K562 (cell line): ENCODE measurements around the gene ADAMTSL3. TPM values are rescaled to one million over a fixed set of nuclear protein-coding genes. Genes with fewer than 3 reads are reported as not detected.

ENCODE experiments used
- ATAC-seq: fragments of 200-7000 bp; cut with Tn5 transposase; 3 replicates; pipeline ENCODE4 v1.9.1; 2020; ENCODE audit warnings: moderate library complexity
- BruUV-seq: library from RNA; stranded (reverse); fragments of 400-500 nt; replicated peaks from 2 replicates; lab custom pipeline; 2021; lab: Mats Ljungman, UMichigan
- CTCF ChIA-PET: fragments of 300-600 bp; formaldehyde crosslinking; extraction: SDS; loops from one replicate; lab custom pipeline; 2021; ENCODE audit warnings: low intra/inter-chr PET ratio; lab: Yijun Ruan, JAX
- POLR2A ChIA-PET: fragments of 300-600, 350-650 bp; sonication (Branson Sonifier 250); formaldehyde crosslinking; extraction: SDS; loops from one replicate; lab custom pipeline; 2021; ENCODE audit warnings: antibody characterized with exemption, inconsistent platforms; lab: Yijun Ruan, JAX
- DNase-seq, 4 experiments: peaks; one replicate each; pipeline versions ENCODE4 v3.0.0 to v3.0.0-alpha.2; 2011 to 2018; ENCODE audit warnings: low spot score in 3 of 4, mixed read lengths in 3 of 4; ENCODE audit errors: extremely low read depth in 1 of 4
- FAIRE-seq: peaks from 2 replicates; lab custom pipeline; 2011; peaks lifted over from hg19 to GRCh38; lab: Jason Lieb, UNC
- H2AFZ ChIP-seq: 2 replicates; pipeline ENCODE4 v1.6.0; 2011; ENCODE audit warnings: low read depth, low read length, control low read depth, inconsistent platforms
- H3K27ac ChIP-seq: fragments of 200-600 bp; 3 replicates; pipeline ENCODE4 v1.8.0; 2011; ENCODE audit warnings: low read depth, mild to moderate bottlenecking, control low read depth, inconsistent platforms, low read length, moderate library complexity, mixed read lengths; ENCODE audit errors: extremely low read depth
- H3K27me3 ChIP-seq, 2 experiments: fragments of 300-600 bp in 1 of 2; 2 replicates in 1 of 2; 3 replicates in 1 of 2; pipeline versions ENCODE4 v1.6.0 to v1.8.0; 2011; ENCODE audit warnings: inconsistent platforms in 2 of 2, low read length in 2 of 2, mild to moderate bottlenecking in 1 of 2, mixed read lengths in 1 of 2, moderate library complexity in 1 of 2; ENCODE audit not compliant: control insufficient read depth in 2 of 2, insufficient read depth in 2 of 2
- H3K36me3 ChIP-seq: fragments of 300-600 bp; 3 replicates; pipeline ENCODE4 v1.8.0; 2011; ENCODE audit warnings: mild to moderate bottlenecking, low read length, inconsistent platforms; ENCODE audit not compliant: control insufficient read depth, insufficient read depth
- H3K4me1 ChIP-seq, 2 experiments: fragments of 200-600 bp in 1 of 2; replicated peaks in 1 of 2; 2 replicates in 1 of 2; 3 replicates in 1 of 2; pipeline versions ENCODE4 v1.5.1 to v1.8.0; 2011; ENCODE audit warnings: inconsistent platforms in 2 of 2, low read length in 2 of 2, mild to moderate bottlenecking in 1 of 2, mixed read lengths in 1 of 2, moderate library complexity in 1 of 2; ENCODE audit not compliant: control insufficient read depth in 2 of 2, insufficient read depth in 2 of 2
- H3K4me2 ChIP-seq: 2 replicates; pipeline ENCODE4 v1.6.1; 2011; ENCODE audit warnings: low read length, control low read depth, inconsistent platforms, mixed read lengths; ENCODE audit not compliant: insufficient read depth
- H3K4me3 ChIP-seq: fragments of 200-600 bp; sonication (generic), shearing (Covaris generic); 2 replicates; pipeline ENCODE4 v1.5.1; 2016; ENCODE audit warnings: control low read depth, inconsistent platforms
- H3K79me2 ChIP-seq: fragments of 200-600 bp; 3 replicates; pipeline ENCODE4 v1.8.0; 2011; ENCODE audit warnings: low read length, inconsistent platforms; ENCODE audit not compliant: control insufficient read depth, insufficient read depth
- H3K9ac ChIP-seq, 2 experiments: 2 replicates each; pipeline versions ENCODE4 v1.6.0 to v1.6.1; 2011; ENCODE audit warnings: low read depth in 2 of 2, low read length in 2 of 2, control low read depth in 1 of 2, inconsistent platforms in 1 of 2, mild to moderate bottlenecking in 1 of 2, mixed read lengths in 1 of 2; ENCODE audit not compliant: insufficient read depth in 1 of 2
- H3K9me1 ChIP-seq: one replicate; pipeline ENCODE4 v1.6.0; 2011; ENCODE audit warnings: inconsistent platforms, mild to moderate bottlenecking, low read length, moderate library complexity; ENCODE audit not compliant: control insufficient read depth, insufficient read depth
- H3K9me3 ChIP-seq: replicated peaks from 2 replicates; pipeline ENCODE4 v1.5.1; 2011; ENCODE audit warnings: low read depth, low read length, inconsistent platforms; ENCODE audit not compliant: control insufficient read depth, insufficient read depth
- H4K20me1 ChIP-seq: replicated peaks from 2 replicates; pipeline ENCODE4 v1.6.1; 2011; ENCODE audit warnings: low read length, inconsistent platforms, mixed read lengths; ENCODE audit not compliant: control insufficient read depth, insufficient read depth
- ADNP ChIP-seq: fragments of 200-800 bp; sonication (Bioruptor generic); IDR thresholded peaks from 2 replicates; pipeline ENCODE4 v1.6.1; 2016; ENCODE audit warnings: missing genetic modification characterization, missing compliant biosample characterization
- GABPB2 ChIP-seq: fragments of 250-450 bp; sonication (Bioruptor Pico); conservative IDR thresholded peaks from 2 replicates; pipeline ENCODE4 v1.5.1; 2021; ENCODE audit warnings: mild to moderate bottlenecking
- KHSRP ChIP-seq: fragments of 450-650 bp; IDR thresholded peaks from 2 replicates; pipeline ENCODE4 v1.6.1; 2017
- NR1H2 ChIP-seq: sonication (generic); formaldehyde crosslinking; IDR thresholded peaks from 2 replicates; pipeline ENCODE4 v1.4.0; 2020; ENCODE audit warnings: mild to moderate bottlenecking, missing genetic modification reagents
- PTBP1 ChIP-seq: fragments of 200-400 bp; formaldehyde crosslinking; IDR thresholded peaks from 2 replicates; pipeline ENCODE4 v1.6.1; 2017; ENCODE audit warnings: low read depth, low read length
- RBBP5 ChIP-seq: fragments of 200-600 bp; sonication (generic); IDR thresholded peaks from 2 replicates; pipeline ENCODE4 v1.6.1; 2012; ENCODE audit warnings: borderline replicate concordance, mild to moderate bottlenecking, low read length, control low read depth, inconsistent platforms; ENCODE audit not compliant: insufficient read depth, poor library complexity, severe bottlenecking
- RBM25 ChIP-seq: fragments of 200-400 bp; formaldehyde crosslinking; IDR thresholded peaks from 2 replicates; pipeline ENCODE4 v1.6.1; 2018; ENCODE audit warnings: low read length, low read depth, moderate library complexity; ENCODE audit not compliant: severe bottlenecking
- RBM34 ChIP-seq: fragments of 200-400 bp; formaldehyde crosslinking; IDR thresholded peaks from 2 replicates; pipeline ENCODE4 v1.6.1; 2018; ENCODE audit warnings: low read length, borderline replicate concordance; ENCODE audit not compliant: insufficient read depth
- TAF15 ChIP-seq: fragments of 200-400 bp; formaldehyde crosslinking; IDR thresholded peaks from 2 replicates; pipeline ENCODE4 v1.6.1; 2017; ENCODE audit warnings: mild to moderate bottlenecking, low read depth, low read length, moderate library complexity
- YY1 ChIP-seq, 3 experiments: IDR thresholded peaks; 2 replicates each; pipeline ENCODE4 v1.6.1; 2011; ENCODE audit warnings: low read length in 2 of 3, mild to moderate bottlenecking in 2 of 3, moderate library complexity in 2 of 3, borderline replicate concordance in 1 of 3, control low read depth in 1 of 3, low read depth in 1 of 3; ENCODE audit not compliant: insufficient read depth in 3 of 3, insufficient replicate concordance in 2 of 3, control insufficient read depth in 1 of 3, insufficient read length in 1 of 3; ENCODE audit errors: extremely low read depth in 1 of 3
- WGBS: fragments of 100-300 bp; shearing (Covaris generic); methylation state at CpG from one replicate; pipeline ENCODE4 v1.1.6; 2016; ENCODE audit warnings: low coverage, mixed read lengths; ENCODE audit not compliant: insufficient coverage; ENCODE audit errors: missing lambda C conversion rate; 5-methylcytosine and 5-hydroxymethylcytosine counted together
- in situ Hi-C: fragments of 300-500 bp; cut with MboI; formaldehyde crosslinking; loops from 4 replicates; pipeline ENCODE4 v1.15.0; 2018; ENCODE audit warnings: inconsistent platforms, mixed read lengths
- intact Hi-C: fragments of 100-400 bp; cut with micrococcal nuclease; formaldehyde crosslinking; loops from 2 replicates; pipeline ENCODE4 v1.14.2; 2022
- polyA plus RNA-seq, 8 experiments: library from polyadenylated mRNA; depleted of rRNA in 4 of 8; stranded (reverse) in 5 of 8; unstranded in 3 of 8; fragments of >200 nt; fragmentation: Nextera tagmentation in 2 of 8; fragmentation: Illumina TruSeq in 1 of 8; extraction: Ambion mirVana in 2 of 8; extraction: Trizol in 1 of 8; gene quantifications; 2 replicates each; pipeline versions ENCODE4 v1.2.1 to v1.2.3, GENCODE V29; 2011 to 2014; ENCODE audit warnings: inconsistent platforms in 1 of 8, missing spikeins in 1 of 8
- total RNA-seq, 7 experiments: library from RNA; depleted of rRNA in 6 of 7; stranded (reverse); fragments of >200 nt in 6 of 7; fragmentation: Illumina TruSeq in 2 of 7; extraction: Trizol in 2 of 7; gene quantifications; 2 replicates each; pipeline versions ENCODE4 v1.2.1 to v1.2.3, GENCODE V29; 2011 to 2021; ENCODE audit warnings: low replicate concordance in 1 of 7
- TF ChIP-seq, protein P1 (sequence below): sonication (generic); formaldehyde crosslinking; IDR thresholded peaks from 2 replicates; pipeline ENCODE4 v1.8.0; 2022; ENCODE audit warnings: mild to moderate bottlenecking, missing genetic modification reagents
- TF ChIP-seq, protein P2 (sequence below): fragments of 450-650 bp; IDR thresholded peaks from 2 replicates; pipeline ENCODE4 v1.6.1; 2014; ENCODE audit warnings: low read depth, mild to moderate bottlenecking, moderate library complexity, borderline replicate concordance
- TF ChIP-seq, protein P3 (sequence below): fragments of 450-650 bp; IDR thresholded peaks from 2 replicates; pipeline ENCODE4 v1.6.1; 2017; ENCODE audit warnings: antibody characterized with exemption
- TF ChIP-seq, protein P4 (sequence below): IDR thresholded peaks from 2 replicates; pipeline ENCODE4 v1.6.1; 2011; ENCODE audit warnings: borderline replicate concordance, low read depth, mild to moderate bottlenecking, moderate library complexity, low read length; ENCODE audit not compliant: insufficient read depth, poor library complexity, severe bottlenecking

ADAMTSL3 gene
- total and polyA plus RNA-seq, 9 of the 15 experiments (the other 6 are each of a cell fraction or from before 2014, with no cell fraction given): 0.01 to 0.18 (median 0.07) TPM; not detected in 3

DNA sequence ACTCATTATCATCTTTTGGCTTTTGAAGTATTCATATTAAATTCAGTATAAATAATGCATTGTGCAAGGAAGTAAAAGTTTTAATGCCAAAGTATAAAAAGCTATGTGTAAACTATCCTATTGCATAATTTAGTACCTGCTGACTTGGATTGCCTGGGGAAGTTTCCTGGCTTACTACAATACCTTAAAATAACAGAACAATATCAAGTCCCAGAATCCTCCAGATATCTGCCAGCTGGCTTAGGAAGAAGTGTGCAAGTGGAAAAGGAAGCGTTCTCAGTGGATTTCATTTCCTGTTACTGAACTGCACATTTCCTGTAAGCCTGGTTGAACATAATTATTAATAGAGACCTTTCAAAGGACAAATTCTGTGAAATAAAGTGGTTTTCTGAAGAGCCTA lies 236.7 kb downstream of the ADAMTSL3 start:
- H3K4me1 ChIP-seq: no peaks in the 10 kb centered on the region
- POLR2A ChIA-PET: no interaction called here
- FAIRE-seq: no peak

More for the DNA sequence above, 236.7 kb downstream of the ADAMTSL3 start:
- no peak overlapping the region for H2AFZ ChIP-seq
- no peak for ATAC-seq
- H4K20me1 ChIP-seq: no peaks in the 10 kb centered on the region
- CTCF ChIA-PET: no interaction called here
- H3K36me3 ChIP-seq: no peaks in the 10 kb centered on the region
- WGBS: 0% methylated on average over 1 of the region's 1 CpG
- no peak overlapping the region for H3K27ac ChIP-seq
- no peaks in the 10 kb centered on the region for H3K9me3 ChIP-seq
- DNase-seq: no peak
- intact Hi-C loops: no loop called here
- H3K9ac ChIP-seq: no peak overlapping the region
- no peak overlapping the region for H3K4me3 ChIP-seq
- no peaks in the 10 kb centered on the region for H3K79me2 ChIP-seq
- no TSS peak for BruUV-seq
- no peaks in the 10 kb centered on the region for H3K27me3 ChIP-seq
- TF ChIP-seq TAF15: no peak
- TF ChIP-seq GABPB2 (CRISPR knock-in tag): no peak
- TF ChIP-seq KHSRP: no peak
- no peak for TF ChIP-seq ADNP (tag)
- TF ChIP-seq, protein P1, sequence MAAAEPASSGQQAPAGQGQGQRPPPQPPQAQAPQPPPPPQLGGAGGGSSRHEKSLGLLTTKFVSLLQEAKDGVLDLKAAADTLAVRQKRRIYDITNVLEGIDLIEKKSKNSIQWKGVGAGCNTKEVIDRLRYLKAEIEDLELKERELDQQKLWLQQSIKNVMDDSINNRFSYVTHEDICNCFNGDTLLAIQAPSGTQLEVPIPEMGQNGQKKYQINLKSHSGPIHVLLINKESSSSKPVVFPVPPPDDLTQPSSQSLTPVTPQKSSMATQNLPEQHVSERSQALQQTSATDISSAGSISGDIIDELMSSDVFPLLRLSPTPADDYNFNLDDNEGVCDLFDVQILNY (CRISPR knock-in tag): no peak
- TF ChIP-seq NR1H2: no peak
- no peak for TF ChIP-seq RBM34
- TF ChIP-seq, protein P2, sequence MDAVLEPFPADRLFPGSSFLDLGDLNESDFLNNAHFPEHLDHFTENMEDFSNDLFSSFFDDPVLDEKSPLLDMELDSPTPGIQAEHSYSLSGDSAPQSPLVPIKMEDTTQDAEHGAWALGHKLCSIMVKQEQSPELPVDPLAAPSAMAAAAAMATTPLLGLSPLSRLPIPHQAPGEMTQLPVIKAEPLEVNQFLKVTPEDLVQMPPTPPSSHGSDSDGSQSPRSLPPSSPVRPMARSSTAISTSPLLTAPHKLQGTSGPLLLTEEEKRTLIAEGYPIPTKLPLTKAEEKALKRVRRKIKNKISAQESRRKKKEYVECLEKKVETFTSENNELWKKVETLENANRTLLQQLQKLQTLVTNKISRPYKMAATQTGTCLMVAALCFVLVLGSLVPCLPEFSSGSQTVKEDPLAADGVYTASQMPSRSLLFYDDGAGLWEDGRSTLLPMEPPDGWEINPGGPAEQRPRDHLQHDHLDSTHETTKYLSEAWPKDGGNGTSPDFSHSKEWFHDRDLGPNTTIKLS: no peak
- TF ChIP-seq YY1 (IDR thresholded peaks at IDR 0.05; ENCODE audit: borderline replicate concordance in 1 of 3, control insufficient read depth in 1 of 3, extremely low read depth in 1 of 3, insufficient read depth in 3 of 3, insufficient read length in 1 of 3, insufficient replicate concordance in 2 of 3, low read depth in 1 of 3, low read length in 2 of 3): no peak
- TF ChIP-seq PTBP1: no peak
- TF ChIP-seq RBM25: no peak
- TF ChIP-seq RBBP5: no peak
- TF ChIP-seq, protein P3, sequence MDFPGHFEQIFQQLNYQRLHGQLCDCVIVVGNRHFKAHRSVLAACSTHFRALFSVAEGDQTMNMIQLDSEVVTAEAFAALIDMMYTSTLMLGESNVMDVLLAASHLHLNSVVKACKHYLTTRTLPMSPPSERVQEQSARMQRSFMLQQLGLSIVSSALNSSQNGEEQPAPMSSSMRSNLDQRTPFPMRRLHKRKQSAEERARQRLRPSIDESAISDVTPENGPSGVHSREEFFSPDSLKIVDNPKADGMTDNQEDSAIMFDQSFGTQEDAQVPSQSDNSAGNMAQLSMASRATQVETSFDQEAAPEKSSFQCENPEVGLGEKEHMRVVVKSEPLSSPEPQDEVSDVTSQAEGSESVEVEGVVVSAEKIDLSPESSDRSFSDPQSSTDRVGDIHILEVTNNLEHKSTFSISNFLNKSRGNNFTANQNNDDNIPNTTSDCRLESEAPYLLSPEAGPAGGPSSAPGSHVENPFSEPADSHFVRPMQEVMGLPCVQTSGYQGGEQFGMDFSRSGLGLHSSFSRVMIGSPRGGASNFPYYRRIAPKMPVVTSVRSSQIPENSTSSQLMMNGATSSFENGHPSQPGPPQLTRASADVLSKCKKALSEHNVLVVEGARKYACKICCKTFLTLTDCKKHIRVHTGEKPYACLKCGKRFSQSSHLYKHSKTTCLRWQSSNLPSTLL: no peak
- TF ChIP-seq, protein P4, sequence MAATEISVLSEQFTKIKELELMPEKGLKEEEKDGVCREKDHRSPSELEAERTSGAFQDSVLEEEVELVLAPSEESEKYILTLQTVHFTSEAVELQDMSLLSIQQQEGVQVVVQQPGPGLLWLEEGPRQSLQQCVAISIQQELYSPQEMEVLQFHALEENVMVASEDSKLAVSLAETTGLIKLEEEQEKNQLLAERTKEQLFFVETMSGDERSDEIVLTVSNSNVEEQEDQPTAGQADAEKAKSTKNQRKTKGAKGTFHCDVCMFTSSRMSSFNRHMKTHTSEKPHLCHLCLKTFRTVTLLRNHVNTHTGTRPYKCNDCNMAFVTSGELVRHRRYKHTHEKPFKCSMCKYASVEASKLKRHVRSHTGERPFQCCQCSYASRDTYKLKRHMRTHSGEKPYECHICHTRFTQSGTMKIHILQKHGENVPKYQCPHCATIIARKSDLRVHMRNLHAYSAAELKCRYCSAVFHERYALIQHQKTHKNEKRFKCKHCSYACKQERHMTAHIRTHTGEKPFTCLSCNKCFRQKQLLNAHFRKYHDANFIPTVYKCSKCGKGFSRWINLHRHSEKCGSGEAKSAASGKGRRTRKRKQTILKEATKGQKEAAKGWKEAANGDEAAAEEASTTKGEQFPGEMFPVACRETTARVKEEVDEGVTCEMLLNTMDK: no peak
- TF ChIP-seq, all 486 proteins: peak for 0
- no peaks in the 10 kb centered on the region for H3K9me1 ChIP-seq
- H3K4me2 ChIP-seq: no peak overlapping the region
- in situ Hi-C loops: no loop called here
